CD14-positive monocyte (primary cell): ENCODE measurements around the gene FBXO46. TPM values are rescaled to one million over a fixed set of nuclear protein-coding genes. Genes with fewer than 3 reads are reported as not detected.
A peak's percentile ranks its signal among the peaks of the same experiment; 100 is the strongest.

Experiments used
- DNase-seq, 3 donors: peaks; one replicate each; pipeline ENCODE4 v3.0.0-alpha.2; 2011 to 2022
- H2AFZ ChIP-seq: 2 replicates; pipeline ENCODE4 v1.6.0; 2012; ENCODE audit warnings: mild to moderate bottlenecking, low read depth, low read length, inconsistent platforms; ENCODE audit not compliant: insufficient read depth, poor library complexity, severe bottlenecking
- H3K27ac ChIP-seq, 2 donors: 1 replicate in 1 of 2; 2 replicates in 1 of 2; pipeline ENCODE4 v1.5.1; 2012 to 2013; ENCODE audit warnings: low read length in 2 of 2, control low read depth in 1 of 2, inconsistent platforms in 1 of 2, low read depth in 1 of 2, mild to moderate bottlenecking in 1 of 2
- H3K27me3 ChIP-seq, 2 donors: one replicate each; pipeline versions ENCODE4 v1.6.0 to v1.6.1; 2011 to 2013; ENCODE audit warnings: low read length in 2 of 2; ENCODE audit not compliant: control insufficient read depth in 2 of 2, insufficient read depth in 2 of 2
- H3K36me3 ChIP-seq, 2 donors: replicated peaks in 1 of 2; 1 replicate in 1 of 2; 2 replicates in 1 of 2; pipeline versions ENCODE4 v1.5.1 to v1.6.1; 2012 to 2013; ENCODE audit warnings: low read length in 2 of 2, control low read depth in 1 of 2, inconsistent platforms in 1 of 2, mild to moderate bottlenecking in 1 of 2; ENCODE audit not compliant: insufficient read depth in 2 of 2, control insufficient read depth in 1 of 2
- H3K4me1 ChIP-seq, 2 donors: 1 replicate in 1 of 2; 2 replicates in 1 of 2; pipeline versions ENCODE4 v1.5.1 to v1.6.1; 2012 to 2013; ENCODE audit warnings: low read length in 2 of 2, control low read depth in 1 of 2, inconsistent platforms in 1 of 2, mild to moderate bottlenecking in 1 of 2, moderate library complexity in 1 of 2; ENCODE audit not compliant: insufficient read depth in 2 of 2, control insufficient read depth in 1 of 2
- H3K4me2 ChIP-seq: replicated peaks from 2 replicates; pipeline ENCODE3; 2012; ENCODE audit warnings: low read length, moderate library complexity, mild to moderate bottlenecking; ENCODE audit not compliant: poor library complexity, severe bottlenecking; ENCODE audit errors: extremely low read depth
- H3K4me3 ChIP-seq, 3 experiments: fragments of 200-600 bp in 1 of 3; sonication (generic) in 1 of 3; replicated peaks in 1 of 3; 1 replicate in 2 of 3; 2 replicates in 1 of 3; pipeline ENCODE4 v1.5.1; 2011 to 2013; ENCODE audit warnings: low read length in 3 of 3, mild to moderate bottlenecking in 3 of 3, control low read depth in 2 of 3, low read depth in 2 of 3, inconsistent platforms in 1 of 3, moderate library complexity in 1 of 3
- H3K79me2 ChIP-seq: 2 replicates; pipeline ENCODE4 v1.6.0; 2012; ENCODE audit warnings: mild to moderate bottlenecking, control low read depth, inconsistent platforms, low read length, moderate library complexity; ENCODE audit not compliant: insufficient read depth
- H3K9ac ChIP-seq: 2 replicates; pipeline ENCODE4 v1.6.0; 2017; ENCODE audit warnings: low read length, mild to moderate bottlenecking; ENCODE audit not compliant: insufficient read depth, poor library complexity, severe bottlenecking
- H3K9me3 ChIP-seq, 2 donors: replicated peaks in 1 of 2; 1 replicate in 1 of 2; 2 replicates in 1 of 2; pipeline versions ENCODE4 v1.5.1 to v1.6.1; 2012 to 2013; ENCODE audit warnings: low read length in 2 of 2, control low read depth in 1 of 2; ENCODE audit not compliant: control insufficient read depth in 1 of 2, insufficient read depth in 1 of 2
- H4K20me1 ChIP-seq: 2 replicates; pipeline ENCODE4 v1.6.0; 2012; ENCODE audit warnings: mild to moderate bottlenecking, low read length, control low read depth, moderate library complexity; ENCODE audit not compliant: insufficient read depth
- H3K27ac Mint-ChIP-seq, 7 donors: one replicate each; pipeline ENCODE4 v1.8.0; 2020; ENCODE audit warnings: mild to moderate bottlenecking in 7 of 7, mixed read lengths in 7 of 7, moderate library complexity in 6 of 7, inconsistent platforms in 2 of 7
- H3K27me3 Mint-ChIP-seq, 3 donors: one replicate each; pipeline ENCODE4 v1.8.0; 2021 to 2022; ENCODE audit warnings: low read depth in 3 of 3, mild to moderate bottlenecking in 3 of 3, mixed read lengths in 3 of 3, moderate library complexity in 3 of 3, inconsistent platforms in 1 of 3
- H3K36me3 Mint-ChIP-seq, 2 donors: one replicate each; pipeline ENCODE4 v1.8.0; 2020; ENCODE audit warnings: mixed read lengths in 2 of 2, inconsistent platforms in 1 of 2, mild to moderate bottlenecking in 1 of 2
- H3K4me1 Mint-ChIP-seq: one replicate; pipeline ENCODE4 v1.8.0; 2020; ENCODE audit warnings: mild to moderate bottlenecking, mixed read lengths
- H3K4me3 Mint-ChIP-seq, 2 donors: one replicate each; pipeline ENCODE4 v1.8.0; 2020; ENCODE audit warnings: mild to moderate bottlenecking in 2 of 2, mixed read lengths in 2 of 2, moderate library complexity in 1 of 2
- H3K9me3 Mint-ChIP-seq, 7 donors: one replicate each; pipeline ENCODE4 v1.8.0; 2020 to 2022; ENCODE audit warnings: mixed read lengths in 7 of 7, mild to moderate bottlenecking in 6 of 7, moderate library complexity in 6 of 7, inconsistent platforms in 2 of 7
- WGBS: methylation state at CpG from one replicate; pipeline ENCODE4 v1.1.5; 2013; ENCODE audit warnings: missing lambda C conversion rate; ENCODE audit not compliant: insufficient coverage; 5-methylcytosine and 5-hydroxymethylcytosine counted together
- intact Hi-C, 2 donors: fragments of 100-400 bp; cut with micrococcal nuclease; formaldehyde crosslinking; loops; one replicate each; pipeline versions ENCODE4 v1.15.0 to v1.15.1; 2023
- polyA plus RNA-seq, 3 donors: library from polyadenylated mRNA; depleted of rRNA in 1 of 3; unstranded in 2 of 3; stranded (reverse) in 1 of 3; fragments of 300-500 nt in 2 of 3; fragments of >200 nt in 1 of 3; fragmentation: Illumina TruSeq in 2 of 3; gene quantifications; 1 replicate in 2 of 3; 2 replicates in 1 of 3; pipeline ENCODE4 v1.2.3, GENCODE V29; 2012 to 2021
- TF ChIP-seq, protein P1 (sequence below): fragments of 200-600 bp; IDR thresholded peaks from one replicate; pipeline ENCODE4 v1.8.0; 2022; ENCODE audit warnings: antibody characterized with exemption, mild to moderate bottlenecking

The FBXO46 gene
- polyA plus RNA-seq, 3 donors, result 3.8 to 6.8 (median 5.5) TPM

- Histone ChIP-seq H2AFZ (peak within 1 kb of the TSS; percentile 78), H3K4me2 (peak within 1 kb of the TSS; percentile 77), H3K4me1 (peaks cover 29 to 44% of the 10 kb centered on the region in 2 donors), H3K9me3 (no peaks in the 10 kb centered on the region), H3K9ac (peak within 1 kb of the TSS; percentile 8), H3K79me2 (no peaks in the 10 kb centered on the region), H3K36me3 (no peaks in the 10 kb centered on the region), H3K27ac (no peak within 1 kb of the TSS), H3K4me3 (peak within 1 kb of the TSS in 2 of 3 experiments; percentile 30 to 69), H4K20me1 (no peaks in the 10 kb centered on the region), H3K27me3 (peaks cover 26 to 60% of the 10 kb centered on the region in 2 donors)
- intact Hi-C loops, result no loop called here
- 15% methylated on average over 10 of the region's 15 CpGs for WGBS
- TF ChIP-seq, protein P1, sequence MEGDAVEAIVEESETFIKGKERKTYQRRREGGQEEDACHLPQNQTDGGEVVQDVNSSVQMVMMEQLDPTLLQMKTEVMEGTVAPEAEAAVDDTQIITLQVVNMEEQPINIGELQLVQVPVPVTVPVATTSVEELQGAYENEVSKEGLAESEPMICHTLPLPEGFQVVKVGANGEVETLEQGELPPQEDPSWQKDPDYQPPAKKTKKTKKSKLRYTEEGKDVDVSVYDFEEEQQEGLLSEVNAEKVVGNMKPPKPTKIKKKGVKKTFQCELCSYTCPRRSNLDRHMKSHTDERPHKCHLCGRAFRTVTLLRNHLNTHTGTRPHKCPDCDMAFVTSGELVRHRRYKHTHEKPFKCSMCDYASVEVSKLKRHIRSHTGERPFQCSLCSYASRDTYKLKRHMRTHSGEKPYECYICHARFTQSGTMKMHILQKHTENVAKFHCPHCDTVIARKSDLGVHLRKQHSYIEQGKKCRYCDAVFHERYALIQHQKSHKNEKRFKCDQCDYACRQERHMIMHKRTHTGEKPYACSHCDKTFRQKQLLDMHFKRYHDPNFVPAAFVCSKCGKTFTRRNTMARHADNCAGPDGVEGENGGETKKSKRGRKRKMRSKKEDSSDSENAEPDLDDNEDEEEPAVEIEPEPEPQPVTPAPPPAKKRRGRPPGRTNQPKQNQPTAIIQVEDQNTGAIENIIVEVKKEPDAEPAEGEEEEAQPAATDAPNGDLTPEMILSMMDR, result no peak
- H3K27me3 Mint-ChIP-seq, result peaks cover 62 to 75% (median 67%) of the 10 kb centered on the region in 3 donors
- H3K36me3 Mint-ChIP-seq, result peaks cover 8 to 12% of the 10 kb centered on the region in 2 donors
- H3K9me3 Mint-ChIP-seq, result peaks cover 0 to 34% (median 13%) of the 10 kb centered on the region in 7 donors
- peak within 1 kb of the TSS in 5 of 7 donors; percentile 10 to 84 (median 54) for H3K27ac Mint-ChIP-seq
- peaks cover 43% of the 10 kb centered on the region for H3K4me1 Mint-ChIP-seq
- peak; percentile 60 to 88 (median 74) for DNase-seq
- peak within 1 kb of the TSS; percentile 67 to 89 for H3K4me3 Mint-ChIP-seq
Observed at GRCh38 chr19:45667620-45668341, 62.9 kb downstream of the FBXO46 start, which contains the start of gene GIPR. TSS of gene GIPR (plus strand) at chr19:45668221. CDS start at chr19:45669521, 1,300 bp downstream.

- Histone ChIP-seq H3K27ac (no peak overlapping the region), H2AFZ (no peak overlapping the region), H3K9me3 (no peaks in the 10 kb centered on the region), H3K79me2 (no peaks in the 10 kb centered on the region), H3K9ac (no peak overlapping the region), H3K4me1 (peaks cover 17 to 27% of the 10 kb centered on the region in 2 donors), H3K36me3 (no peaks in the 10 kb centered on the region), H3K4me2 (no peak overlapping the region), H3K4me3 (no peak overlapping the region), H4K20me1 (no peaks in the 10 kb centered on the region), H3K27me3 (peaks cover 17 to 31% of the 10 kb centered on the region in 2 donors)
- Mint-ChIP-seq H3K4me1 (peaks cover 28% of the 10 kb centered on the region), H3K27ac (no peak overlapping the region), H3K9me3 (peaks cover 0 to 18% (median 3%) of the 10 kb centered on the region in 7 donors), H3K27me3 (peaks cover 42 to 68% (median 52%) of the 10 kb centered on the region in 3 donors), H3K36me3 (peaks cover 3 to 9% of the 10 kb centered on the region in 2 donors), H3K4me3 (peak overlapping the region in 1 of 2 donors; percentile 16)
- TF ChIP-seq, protein P1, result no peak
- no peak for DNase-seq
- WGBS, result 95% methylated on average over 7 of the region's 7 CpGs
- intact Hi-C loops, result no loop called here
Observed at GRCh38 chr19:45664575-45664974, 66.1 kb downstream of the FBXO46 start.
